Activated gamma-delta T cell treated with Interleukin-2 at 50 U/mL for 16 hours (primary cell): Measurements from ENCODE around the gene DOCK3.
"Not testable (repeated sequence)": the region's sequence is repeated elsewhere in the genome, so short reads cannot be mapped to it uniquely, and the experiment has no call there.

ENCODE experiments used
- DNase-seq: peaks from one replicate; pipeline ENCODE4 v3.0.0-alpha.2; 2020

Gene DOCK3

DNA sequence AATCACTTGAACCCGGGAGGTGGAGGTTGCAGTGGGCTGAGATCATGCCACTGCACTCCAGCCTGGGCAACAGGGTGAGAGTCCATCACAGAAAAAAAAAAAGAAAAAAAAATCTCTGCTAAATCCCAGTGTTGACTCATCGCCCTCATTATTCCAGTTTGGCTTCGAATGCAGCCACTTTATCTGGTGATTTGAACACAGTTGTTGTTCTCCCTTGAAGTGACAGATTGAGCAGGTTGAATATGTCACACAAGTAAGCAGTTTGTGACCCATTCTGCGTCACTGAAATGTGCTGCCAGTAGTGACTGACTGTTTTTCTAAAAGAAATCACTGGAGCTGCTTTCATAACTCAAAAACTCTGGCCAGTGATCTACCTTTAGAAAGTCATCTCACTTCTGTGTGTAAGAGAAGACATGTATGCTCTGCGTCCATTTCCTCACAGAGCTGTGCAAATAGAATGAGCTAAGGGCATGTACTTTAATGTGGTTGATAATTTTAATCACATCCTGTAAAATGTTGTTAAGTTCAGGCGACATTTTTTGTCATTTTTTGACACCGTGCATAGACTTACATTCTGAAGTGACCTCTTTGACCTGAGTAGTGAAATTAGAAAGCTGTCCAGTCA, 12.5 kb downstream of the DOCK3 start:
- no peak for DNase-seq

DNA sequence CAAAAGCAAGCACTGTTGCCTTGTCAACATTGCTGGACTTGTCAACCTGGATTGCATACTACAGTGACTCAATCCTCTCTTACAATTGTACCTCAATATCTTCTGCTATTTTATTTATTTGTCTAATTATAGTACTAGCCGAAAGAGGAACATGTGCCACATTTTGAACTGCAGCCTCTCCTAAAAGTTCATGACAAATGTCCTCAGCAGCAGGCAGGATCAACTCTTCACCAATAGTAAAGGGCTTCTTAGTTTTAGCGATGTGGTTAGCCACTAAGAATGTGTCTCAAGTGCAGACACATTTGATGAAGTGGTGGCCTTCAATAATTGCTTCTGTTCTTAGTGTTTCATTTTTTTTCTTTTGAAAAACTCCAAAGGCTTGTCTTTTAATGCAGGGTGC, 13.2 kb downstream of the DOCK3 start:
- DNase-seq, result no peak

DNA sequence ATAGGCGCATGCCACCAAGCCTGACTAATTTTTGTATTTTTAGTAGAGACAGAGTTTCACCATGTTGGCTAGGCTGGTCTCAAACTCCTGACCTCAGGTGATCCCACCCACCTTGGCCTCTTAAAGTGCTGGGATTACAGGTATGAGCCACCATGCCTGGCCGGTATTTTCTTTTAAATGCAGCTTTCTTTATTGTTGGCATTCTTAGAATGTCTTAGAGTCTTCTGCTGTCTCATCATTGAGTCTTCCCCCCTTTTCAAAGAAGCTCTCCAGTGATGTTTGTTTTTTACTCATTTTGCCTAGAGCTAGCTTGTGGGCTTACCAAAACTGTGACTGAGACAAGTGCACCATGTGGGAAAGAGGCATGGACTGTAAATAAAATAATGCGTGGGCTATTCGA, 13.9 kb downstream of the DOCK3 start:
- DNase-seq, result not testable (repeated sequence)

DNA sequence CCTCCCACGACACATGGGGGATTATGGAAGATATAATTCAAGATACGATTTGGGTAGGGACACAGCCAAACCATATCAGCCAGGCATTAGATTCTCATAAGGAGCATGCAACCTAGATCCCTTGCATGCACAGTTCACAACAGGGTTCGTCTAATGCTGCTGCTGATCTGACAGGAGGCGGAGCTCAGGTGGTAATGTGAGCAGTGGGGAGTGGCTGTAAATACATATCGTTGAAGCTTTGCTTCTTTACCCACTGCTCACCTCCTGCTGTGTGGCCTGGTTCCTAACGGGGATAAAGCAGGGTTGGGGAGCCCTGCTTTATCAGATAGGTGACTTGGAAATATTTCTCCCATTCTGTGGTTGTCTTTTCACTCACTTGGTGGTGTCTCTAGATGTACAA, 14.8 kb downstream of the DOCK3 start:
- no peak for DNase-seq

DNA sequence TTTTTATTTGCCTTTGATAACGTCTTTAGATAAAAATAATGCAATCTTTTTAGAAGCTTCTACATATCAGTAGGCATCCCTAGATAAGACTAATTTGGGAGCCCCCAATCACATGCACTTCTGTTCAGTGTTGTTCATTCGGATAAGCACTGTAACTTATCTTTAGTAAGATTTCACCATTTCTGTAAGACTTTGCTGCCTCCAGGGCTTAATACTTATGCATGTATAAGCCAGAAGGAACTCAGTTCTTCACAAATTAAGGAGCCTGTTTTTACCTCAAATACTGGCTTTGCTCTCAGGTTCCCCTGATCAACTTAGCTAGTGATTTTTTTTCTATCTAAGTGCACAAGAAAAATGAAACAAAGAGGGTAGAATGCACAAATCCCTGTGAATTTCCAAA, 20.3 kb downstream of the DOCK3 start:
- DNase-seq, result no peak

DNA sequence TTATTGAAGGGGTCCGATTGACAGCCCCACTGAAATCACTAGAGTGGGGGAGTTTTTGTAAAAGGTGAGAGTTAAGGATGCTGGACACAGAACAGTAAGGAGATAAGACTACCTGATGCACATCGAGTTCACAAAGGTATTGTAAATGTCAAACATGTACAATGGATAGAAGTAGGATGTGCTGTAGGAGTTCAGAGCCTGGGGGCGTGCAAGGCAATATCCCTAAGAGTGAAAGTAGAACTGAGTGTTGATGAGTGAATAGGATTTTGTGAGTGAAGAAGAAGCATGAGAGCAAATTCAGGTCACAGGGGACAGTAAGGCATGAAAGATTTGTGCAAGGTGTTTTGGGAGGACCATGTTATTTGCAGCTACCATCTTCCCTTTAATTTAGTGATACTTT, 21.5 kb downstream of the DOCK3 start:
- DNase-seq, result no peak

DNA sequence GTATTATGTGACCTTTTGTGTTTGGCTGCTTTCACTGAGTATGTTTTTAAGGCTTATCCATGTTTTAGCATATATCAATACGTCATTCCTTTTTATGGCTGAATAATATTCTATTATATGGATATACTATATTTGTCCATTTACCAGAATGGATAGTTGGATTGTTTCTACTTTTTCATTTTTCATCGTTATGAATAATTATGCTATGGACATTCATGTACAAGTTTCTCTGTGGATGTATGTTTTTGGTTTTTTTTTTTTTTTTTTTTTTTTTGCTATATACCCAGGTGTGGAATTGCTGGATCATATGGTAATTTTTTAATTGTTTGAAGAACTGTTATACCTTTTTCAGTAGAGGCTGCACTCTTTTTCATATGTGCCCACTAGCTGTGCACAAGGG, 23.5 kb downstream of the DOCK3 start:
- no peak for DNase-seq

DNA sequence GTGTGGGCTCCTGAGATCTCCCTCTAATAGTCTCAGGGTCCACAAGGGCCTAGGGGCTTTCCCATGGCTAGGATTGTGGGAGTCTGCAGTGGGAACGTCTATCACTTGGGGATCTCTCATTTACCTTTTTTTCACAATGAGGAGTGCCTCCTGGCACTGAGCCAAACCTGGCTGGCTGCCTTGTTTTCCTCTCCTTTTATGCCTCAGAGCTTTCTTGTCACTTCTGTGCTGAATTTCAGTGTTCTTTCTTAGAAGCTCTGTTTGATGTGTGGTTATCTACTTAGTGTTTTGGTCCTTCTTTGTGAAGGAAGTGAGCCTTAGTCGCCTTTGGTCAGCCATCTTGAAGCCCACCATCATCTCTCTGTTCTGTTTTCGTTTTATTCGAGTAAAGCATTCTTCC, 33.9 kb downstream of the DOCK3 start:
- DNase-seq, result no peak

DNA sequence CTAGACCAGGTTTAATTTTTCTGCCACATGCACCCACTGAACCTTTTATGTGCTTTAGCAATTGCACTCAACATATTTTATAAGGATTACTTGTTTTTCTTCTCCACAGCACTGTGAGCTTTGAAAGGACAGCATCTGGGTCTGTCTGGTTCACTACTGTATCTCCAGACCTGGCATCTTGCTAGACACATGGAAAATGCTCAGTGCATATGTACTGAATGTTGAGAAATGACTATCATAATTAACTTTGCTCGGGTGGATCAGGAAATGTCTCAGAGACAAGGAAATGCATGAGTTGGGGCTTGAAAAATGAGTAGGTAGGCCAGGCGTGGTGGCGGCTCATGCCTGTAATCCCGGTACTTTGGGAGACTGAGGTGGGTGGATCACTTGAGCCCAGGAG, 40.2 kb downstream of the DOCK3 start:
- DNase-seq, result no peak

DNA sequence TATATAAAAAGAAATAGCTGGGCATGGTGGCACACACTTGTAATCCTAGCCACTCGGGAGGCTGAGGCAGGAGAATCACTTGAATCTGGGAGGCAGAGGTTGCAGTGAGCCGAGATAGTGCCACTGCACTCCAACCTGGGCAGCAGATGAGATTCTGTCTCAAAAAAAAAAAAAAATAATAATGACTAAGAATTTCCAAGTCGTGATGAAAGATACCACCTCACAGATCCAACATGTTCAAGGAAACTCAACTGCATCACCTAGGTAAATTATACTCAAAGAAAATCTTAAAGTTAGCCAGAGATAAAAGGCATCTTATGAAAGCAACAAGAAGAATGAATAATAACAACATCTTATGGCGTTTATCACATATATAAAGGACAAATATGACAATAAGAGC, 50.1 kb downstream of the DOCK3 start:
- DNase-seq, result no peak

DNA sequence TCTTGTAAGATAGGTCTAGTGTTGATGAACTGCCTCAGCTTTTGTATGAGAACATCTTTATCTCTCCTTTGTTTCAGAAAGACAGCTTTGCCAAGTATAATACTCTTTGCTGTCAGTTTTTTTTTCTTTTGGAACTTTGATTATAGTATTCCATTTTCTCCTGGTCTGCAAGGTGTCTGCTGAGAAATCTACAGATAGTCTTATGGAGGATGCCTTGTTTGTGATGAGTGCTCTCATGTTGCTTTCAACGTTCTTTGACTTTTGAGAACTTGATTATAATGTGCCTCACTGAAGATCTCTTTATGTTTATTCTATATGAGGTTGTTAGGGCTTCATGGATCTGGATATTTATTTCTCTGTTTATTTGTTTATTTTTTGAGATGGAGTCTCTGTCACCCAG, 60.3 kb downstream of the DOCK3 start:
- DNase-seq, result no peak

DNA sequence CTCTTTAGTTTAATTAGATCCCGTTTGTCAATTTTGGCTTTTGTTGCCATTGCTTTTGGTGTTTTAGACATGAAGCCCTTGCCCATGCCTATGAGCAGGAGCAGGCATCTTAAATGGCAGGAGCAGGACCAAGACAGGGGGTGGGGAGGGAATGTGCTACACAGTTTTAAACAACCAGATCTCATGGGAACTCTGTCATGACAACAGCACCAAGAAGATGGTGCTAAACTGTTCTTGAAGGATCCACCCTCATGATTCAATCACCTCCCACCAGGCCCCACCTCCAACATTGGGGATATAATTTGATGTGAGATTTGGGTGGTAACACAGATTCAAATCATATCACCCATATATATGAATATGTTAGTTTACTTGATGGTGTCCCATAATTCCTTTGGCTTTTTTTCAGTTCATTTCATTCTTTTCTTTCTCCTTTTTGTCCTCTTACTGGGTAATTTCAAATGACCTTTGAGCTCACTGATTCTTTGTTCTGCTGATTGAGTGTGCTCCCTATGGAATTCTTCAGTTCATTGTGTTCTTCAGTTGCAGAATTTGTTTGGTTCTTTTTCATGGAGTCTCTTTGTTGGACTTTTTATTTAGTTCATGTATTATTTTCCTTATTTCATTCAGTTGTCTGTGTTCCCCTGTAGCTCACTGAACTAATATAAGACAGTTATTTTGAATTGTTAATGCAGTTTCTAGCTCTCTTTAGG, 62.6 kb downstream of the DOCK3 start:
- DNase-seq, result no peak

DNA sequence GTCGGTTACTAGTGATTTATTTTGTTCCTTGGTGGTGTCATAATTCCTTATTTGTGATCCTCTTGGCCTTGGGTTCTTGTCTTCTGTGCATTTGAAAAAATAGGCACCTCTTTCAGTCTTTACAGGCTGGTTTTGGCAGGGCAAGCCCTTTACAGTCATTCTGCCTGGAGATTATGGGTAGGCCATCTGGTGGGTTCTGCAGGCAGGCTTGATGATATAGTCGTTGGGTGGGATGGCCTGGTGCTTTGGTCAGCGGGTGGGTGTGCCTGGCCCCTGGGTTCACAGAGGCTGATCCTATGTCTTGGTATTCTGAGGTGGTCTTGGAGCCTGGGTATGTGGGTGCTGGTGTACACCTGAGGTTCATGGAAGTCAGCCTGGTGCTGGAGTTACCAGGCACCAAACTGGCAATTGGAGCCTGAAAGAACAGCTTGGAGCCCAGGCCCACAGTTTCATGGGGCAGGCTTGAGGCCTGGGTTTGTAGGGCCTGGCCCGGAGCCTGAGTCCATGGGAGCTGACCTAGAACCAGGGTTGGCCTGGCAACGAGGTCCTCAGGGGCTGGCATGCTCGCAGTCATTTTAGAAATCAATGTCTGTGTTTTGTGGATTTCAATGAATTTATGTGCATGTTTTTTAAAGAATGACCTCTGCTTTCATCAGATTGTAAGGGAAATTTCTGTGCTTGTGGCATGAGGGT, 63.3 kb downstream of the DOCK3 start:
- no peak for DNase-seq

DNA sequence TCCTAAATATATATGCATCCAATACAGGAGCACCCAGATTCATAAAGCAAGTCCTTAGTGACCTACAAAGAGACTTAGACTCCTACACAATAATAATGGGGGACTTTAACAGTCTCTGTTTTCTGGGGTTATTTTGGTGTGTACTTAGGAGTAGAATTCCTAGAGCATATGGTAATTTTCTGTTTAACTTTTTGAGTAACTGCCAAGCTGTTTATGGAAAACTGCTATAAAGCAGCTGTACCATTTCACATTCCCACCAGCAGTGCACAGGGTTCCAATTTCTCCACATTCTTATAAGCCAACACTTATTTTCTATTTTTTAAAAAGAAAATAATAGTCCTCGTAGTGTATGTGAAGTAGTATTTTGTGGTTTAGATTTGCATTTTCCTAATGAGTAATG, 68.9 kb downstream of the DOCK3 start:
- no peak for DNase-seq

DNA sequence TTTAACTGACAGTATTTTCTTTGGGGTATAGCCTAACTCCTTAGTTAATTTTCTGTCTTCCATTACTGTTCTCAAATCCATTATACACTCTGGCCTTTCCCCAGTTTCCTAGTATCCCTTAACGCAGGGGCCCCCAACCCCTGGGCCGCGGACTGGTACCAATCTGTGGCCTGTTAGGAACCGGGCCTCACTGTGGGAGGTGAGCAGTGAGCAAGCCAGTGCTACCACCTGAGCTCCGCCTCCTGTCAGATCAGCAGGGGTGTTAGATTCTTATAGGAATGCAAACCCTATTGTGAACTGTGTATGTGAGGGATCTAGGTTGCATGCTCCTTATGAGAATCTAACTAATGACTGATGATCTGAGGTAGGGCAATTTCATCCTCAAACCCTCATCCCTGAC, 75.1 kb downstream of the DOCK3 start:
- no peak for DNase-seq

DNA sequence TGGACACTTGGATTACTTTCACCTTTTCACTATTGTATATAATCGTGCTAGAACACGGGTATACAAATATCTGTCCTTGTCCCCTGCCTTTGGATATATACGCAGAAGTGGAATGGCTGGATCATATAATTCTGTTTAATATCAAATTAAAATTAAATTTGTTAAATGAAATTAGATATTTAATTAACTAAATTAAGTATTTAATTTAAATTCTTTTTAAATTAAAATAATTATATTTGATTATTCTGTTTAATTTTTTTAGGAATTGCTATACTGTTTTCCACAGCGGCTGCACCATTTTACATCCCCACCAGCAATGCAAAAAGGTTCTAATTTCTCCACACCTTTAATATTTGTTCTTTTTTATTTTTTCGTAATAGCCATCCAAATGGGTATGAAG, 84.3 kb downstream of the DOCK3 start:
- no peak for DNase-seq

DNA sequence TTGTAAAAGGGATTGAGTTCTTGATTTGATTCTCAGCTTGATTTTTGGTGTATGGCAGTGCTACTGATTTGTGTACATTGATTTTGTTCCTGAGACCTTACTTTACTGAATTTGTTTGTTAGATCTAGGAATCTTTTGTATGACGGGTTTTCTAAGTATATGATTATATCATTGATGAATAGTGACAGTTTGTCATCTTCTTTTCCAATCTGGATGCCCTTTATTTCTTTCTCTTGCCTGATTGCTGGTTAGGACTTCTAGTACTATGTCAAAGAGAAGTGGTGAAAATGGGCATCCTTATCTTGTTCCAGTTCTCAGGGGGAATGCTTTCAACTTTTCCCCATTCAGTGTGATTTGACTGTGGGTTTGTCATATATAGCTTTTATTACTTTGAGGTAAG, 103.0 kb downstream of the DOCK3 start:
- DNase-seq, result no peak

DNA sequence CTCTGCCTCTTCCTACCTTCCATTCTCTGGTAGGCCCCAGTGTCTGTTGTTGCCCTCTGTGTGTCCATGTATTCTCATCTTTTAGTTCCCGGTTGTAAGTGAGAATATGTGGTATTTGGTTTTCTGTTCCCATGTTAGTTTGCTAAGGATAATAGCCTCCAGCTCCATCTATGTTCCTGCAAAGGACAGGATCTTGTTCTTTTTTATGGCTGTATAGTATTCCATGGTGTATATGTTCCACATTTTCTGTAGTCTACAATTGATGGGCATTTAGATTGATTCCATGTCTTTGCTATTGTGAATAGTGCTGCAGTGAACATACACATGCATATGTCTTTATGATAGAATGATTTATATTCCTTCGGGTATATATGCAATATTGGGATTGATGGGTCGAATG, 107.0 kb downstream of the DOCK3 start:
- not testable (repeated sequence) for DNase-seq

DNA sequence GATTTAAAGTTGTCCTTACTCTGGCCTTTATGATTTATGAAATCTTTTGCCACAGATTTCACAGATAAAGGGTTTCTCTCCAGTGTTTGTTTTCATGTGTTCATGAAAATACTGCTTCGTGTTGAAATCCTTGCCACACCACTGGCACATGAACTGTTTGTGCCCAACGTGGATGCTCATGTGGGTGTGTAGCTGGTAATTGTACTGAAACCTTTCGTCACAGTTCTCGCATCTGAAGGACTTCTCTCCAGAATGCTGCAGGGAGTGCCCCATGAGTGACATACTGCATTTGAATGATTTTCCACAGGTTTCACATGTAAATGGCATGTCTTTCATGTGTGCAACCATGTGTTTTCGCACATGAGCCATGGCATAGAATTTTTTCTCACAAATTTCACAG, 111.9 kb downstream of the DOCK3 start:
- DNase-seq, result no peak

DNA sequence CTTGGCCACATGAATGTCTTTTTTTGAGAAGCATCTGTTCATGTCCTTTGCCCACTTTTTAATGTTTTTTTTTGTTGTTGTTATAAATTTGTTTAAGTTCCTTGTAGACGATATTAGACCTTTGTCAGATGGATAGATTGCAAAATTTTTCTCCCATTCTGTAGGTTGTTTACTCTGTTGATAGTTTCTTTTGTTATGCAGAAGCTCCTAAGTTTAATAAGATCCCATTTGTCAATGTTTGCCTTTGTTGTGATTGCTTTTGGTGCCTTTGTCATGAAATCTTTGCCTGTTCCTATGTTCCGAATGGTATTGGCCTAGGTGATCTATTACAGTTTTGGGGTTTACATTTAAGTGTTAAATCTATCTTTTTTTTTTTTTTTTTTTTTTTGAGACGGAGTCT, 116.2 kb downstream of the DOCK3 start:
- not testable (repeated sequence) for DNase-seq

DNA sequence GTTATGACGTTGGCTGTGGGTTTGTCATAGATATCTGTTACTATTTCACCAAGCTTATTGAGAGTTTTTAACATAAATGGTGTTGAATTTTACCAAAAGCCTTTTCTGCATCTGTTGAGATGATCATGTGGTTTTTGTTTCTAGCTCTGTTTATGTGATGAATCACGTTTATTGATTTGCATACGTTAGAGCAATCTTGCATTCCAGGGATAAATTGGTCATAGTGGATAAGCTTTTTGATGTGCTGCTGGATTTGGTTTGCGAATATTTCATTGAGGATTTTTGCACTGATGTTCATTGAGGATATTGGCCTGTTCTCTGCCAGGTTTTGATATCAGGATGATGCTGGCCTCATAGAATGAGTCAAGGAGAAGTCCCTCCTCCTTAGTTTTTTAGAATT, 117.8 kb downstream of the DOCK3 start:
- DNase-seq, result no peak

DNA sequence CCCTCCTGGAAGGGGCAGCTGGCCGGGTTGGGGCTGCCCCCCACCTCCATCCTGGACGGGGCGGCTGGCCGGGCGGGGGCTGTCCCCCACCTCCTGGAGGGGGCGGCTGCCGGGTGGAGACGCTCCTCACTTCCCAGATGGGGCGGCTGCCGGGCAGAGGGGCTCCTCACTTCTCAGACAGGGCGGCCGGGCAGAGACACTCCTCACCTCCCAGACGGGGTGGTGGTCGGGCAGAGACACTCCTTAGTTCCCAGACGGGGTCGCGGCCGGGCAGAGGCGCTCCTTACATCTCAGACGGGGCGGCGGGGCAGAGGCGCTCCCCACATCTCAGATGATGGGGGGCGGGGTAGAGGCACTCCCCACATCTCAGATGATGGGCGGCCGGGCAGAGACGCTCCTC, 129.1 kb downstream of the DOCK3 start:
- DNase-seq, result not testable (repeated sequence)

DNA sequence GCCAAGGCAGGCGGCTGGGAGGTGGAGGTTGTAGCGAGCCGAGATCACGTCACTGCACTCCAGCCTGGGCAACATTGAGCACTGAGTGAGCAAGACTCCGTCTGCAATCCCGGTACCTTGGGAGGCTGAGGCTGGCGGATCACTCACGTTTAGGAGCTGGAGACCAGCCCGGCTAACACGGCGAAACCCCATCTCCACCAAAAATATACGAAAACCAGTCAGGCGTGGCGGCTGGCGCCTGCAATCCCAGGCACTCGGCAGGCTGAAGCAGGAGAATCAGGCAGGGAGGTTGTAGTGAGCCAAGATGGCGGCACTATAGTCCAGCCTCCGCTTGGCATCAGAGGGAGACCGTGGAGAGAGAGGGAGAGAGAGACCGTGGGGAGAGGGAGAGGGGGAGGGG, 129.6 kb downstream of the DOCK3 start:
- not testable (repeated sequence) for DNase-seq

DNA sequence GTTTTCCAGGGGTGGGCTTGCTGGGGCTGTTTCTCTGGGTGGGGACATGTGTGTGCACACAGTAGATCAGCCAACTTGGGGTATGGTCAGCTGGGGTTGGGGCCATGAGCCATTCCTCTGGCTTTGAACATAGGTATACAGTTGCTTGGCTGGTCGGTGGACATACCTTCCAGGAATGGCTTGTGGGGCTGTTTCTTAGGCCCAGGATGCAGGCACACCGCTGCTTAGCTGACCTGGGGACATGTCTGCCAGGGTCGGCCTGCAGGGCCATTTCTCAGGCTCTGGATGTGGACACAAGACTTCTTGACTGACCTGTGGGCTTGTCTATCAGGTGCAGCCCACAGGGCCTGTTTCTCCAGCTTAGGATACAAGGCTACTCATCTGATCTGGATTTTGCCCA, 130.6 kb downstream of the DOCK3 start:
- no peak for DNase-seq

DNA sequence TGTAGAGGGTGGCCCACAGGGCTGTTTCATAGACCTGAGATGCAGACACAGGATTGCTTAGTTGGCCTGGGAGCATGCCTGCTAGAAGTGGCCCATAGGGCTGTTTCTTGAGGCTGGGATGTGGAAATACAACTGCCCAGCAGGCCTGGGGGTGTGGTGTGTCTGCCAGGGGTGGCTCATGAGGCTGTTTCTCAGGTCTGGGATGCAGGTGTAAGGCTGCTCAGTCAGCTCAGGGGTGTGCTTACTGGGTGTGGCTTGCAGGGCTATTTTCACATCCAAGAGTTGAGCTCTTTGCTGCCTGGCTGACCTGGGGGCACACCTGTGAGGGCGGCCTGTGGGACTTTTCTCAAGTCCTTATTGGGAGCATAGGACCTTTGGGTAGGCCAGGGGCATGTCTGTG, 131.3 kb downstream of the DOCK3 start:
- no peak for DNase-seq
